GM12891 (cell line): ENCODE results near the gene TMEM240.
"Not testable (repeated sequence)": the region's sequence is repeated elsewhere in the genome, so short reads cannot be mapped to it uniquely, and the experiment has no call there.

Source experiments
- DNase-seq: peaks from one replicate; pipeline ENCODE4 v3.0.0; 2011; ENCODE audit warnings: low spot score; ENCODE audit not compliant: insufficient read length
- FAIRE-seq: peaks from 2 replicates; lab custom pipeline; 2011; peaks lifted over from hg19 to GRCh38; lab: Jason Lieb, UNC
- PAX5 ChIP-seq: IDR thresholded peaks from 2 replicates; pipeline ENCODE4 v1.6.1; 2011; ENCODE audit warnings: low read length, moderate library complexity, mild to moderate bottlenecking; ENCODE audit not compliant: insufficient read depth, severe bottlenecking
- POLR2A ChIP-seq: IDR thresholded peaks from 2 replicates; pipeline ENCODE4 v1.6.1; 2011; ENCODE audit warnings: low read depth, low read length, control low read depth
- POLR2AphosphoS5 ChIP-seq: IDR thresholded peaks from 2 replicates; pipeline ENCODE4 v1.6.1; 2011; ENCODE audit warnings: low read depth, low read length, control low read depth
- POU2F2 ChIP-seq: IDR thresholded peaks from 2 replicates; pipeline ENCODE4 v1.6.1; 2011; ENCODE audit warnings: low read depth, mild to moderate bottlenecking, control low read depth, low read length, moderate library complexity
- SPI1 ChIP-seq: IDR thresholded peaks from 2 replicates; pipeline ENCODE4 v1.6.1; 2011; ENCODE audit warnings: low read depth, low read length, control low read depth
- TAF1 ChIP-seq: IDR thresholded peaks from 2 replicates; pipeline ENCODE4 v1.6.1; 2011; ENCODE audit warnings: low read depth, low read length, control low read depth

TMEM240 gene

GRCh38 chr1:1558591-1558990 lies 18.2 kb upstream of the TMEM240 start:
- FAIRE-seq (no peak), DNase-seq (no peak)
- TF ChIP-seq POLR2A, result peak; percentile 15; the same call in 1 of the 2 replicates
- no peak for TF ChIP-seq PAX5

GRCh38 chr1:1557688-1558087 lies 17.3 kb upstream of the TMEM240 start:
- DNase-seq, FAIRE-seq: not testable (repeated sequence)

GRCh38 chr1:1556961-1557360 lies 16.5 kb upstream of the TMEM240 start:
- FAIRE-seq, DNase-seq: not testable (repeated sequence)

GRCh38 chr1:1556505-1556904 lies 16.1 kb upstream of the TMEM240 start:
- no peak for DNase-seq
- FAIRE-seq, result no peak
- TF ChIP-seq PAX5 (no peak), POU2F2 (no peak), TAF1 (no peak), POLR2A (no peak), SPI1 (no peak), POLR2AphosphoS5 (no peak)

- DNase-seq, result no peak
- FAIRE-seq, result no peak
Observed at GRCh38 chr1:1554926-1555915, 14.8 kb upstream of the TMEM240 start.

GRCh38 chr1:1554550-1554925 lies 14.1 kb upstream of the TMEM240 start:
- TF ChIP-seq SPI1 (no peak), PAX5 (no peak), POLR2A (no peak), POLR2AphosphoS5 (no peak; the same call in 1 of the 2 replicates), POU2F2 (no peak), TAF1 (no peak)
- DNase-seq, result no peak
- no peak for FAIRE-seq

More at GRCh38 chr1:1554926-1555915, 14.8 kb upstream of the TMEM240 start:
- no peak for TF ChIP-seq POLR2AphosphoS5
- TF ChIP-seq SPI1, result no peak
- TF ChIP-seq TAF1, result no peak
- no peak for TF ChIP-seq PAX5
- no peak for TF ChIP-seq POLR2A
- no peak for TF ChIP-seq POU2F2

- FAIRE-seq (no peak), DNase-seq (no peak)
- no peak for TF ChIP-seq POLR2A
- no peak for TF ChIP-seq POU2F2
- TF ChIP-seq TAF1, result no peak
- TF ChIP-seq PAX5, result no peak
- TF ChIP-seq SPI1, result no peak
- no peak for TF ChIP-seq POLR2AphosphoS5
Observed at GRCh38 chr1:1553821-1554494, 13.5 kb upstream of the TMEM240 start.

- FAIRE-seq, result no peak
- TF ChIP-seq PAX5, result no peak
- TF ChIP-seq SPI1, result no peak
- TF ChIP-seq POLR2A, result no peak
- no peak for TF ChIP-seq POLR2AphosphoS5
- no peak for TF ChIP-seq TAF1
- no peak for TF ChIP-seq POU2F2
Observed at GRCh38 chr1:1552263-1552639, 11.8 kb upstream of the TMEM240 start.

GRCh38 chr1:1551524-1552262 lies 11.3 kb upstream of the TMEM240 start:
- TF ChIP-seq POLR2A, result no peak
- TF ChIP-seq PAX5, result no peak
- TF ChIP-seq SPI1, result no peak
- no peak for TF ChIP-seq POU2F2
- no peak for TF ChIP-seq TAF1
- TF ChIP-seq POLR2AphosphoS5, result no peak
- FAIRE-seq, result no peak
- no peak for DNase-seq

More at GRCh38 chr1:1552263-1552639, 11.8 kb upstream of the TMEM240 start:
- no peak for DNase-seq
